GM12878 (cell line): ENCODE data around the gene ARID5B. TPM values are rescaled to one million over a fixed set of nuclear protein-coding genes. Genes with fewer than 3 reads are reported as not detected.

ENCODE experiments used
- ATAC-seq: fragments of 200-7000 bp; cut with Tn5 transposase; 3 replicates; pipeline ENCODE4 v1.9.1; 2020; ENCODE audit warnings: mild to moderate bottlenecking, moderate library complexity
- BruUV-seq: library from RNA; stranded (reverse); fragments of 400-500 nt; replicated peaks from 2 replicates; lab custom pipeline; 2021; lab: Mats Ljungman, UMichigan
- CTCF ChIA-PET: fragments of 300-600 bp; sonication (Branson Sonifier 250); formaldehyde crosslinking; extraction: SDS; loops from one replicate; lab custom pipeline; 2021; ENCODE audit warnings: inconsistent platforms; lab: Yijun Ruan, JAX
- POLR2A ChIA-PET: fragments of 350-600 bp; formaldehyde crosslinking; extraction: SDS; loops from one replicate; lab custom pipeline; 2021; ENCODE audit warnings: inconsistent platforms; lab: Charles Lee
- RAD21 ChIA-PET: fragments of 300-600 bp; sonication (Branson Sonifier 250); formaldehyde crosslinking; loops from one replicate; lab custom pipeline; 2023; ENCODE audit warnings: antibody characterized with exemption; ENCODE audit not compliant: unreplicated experiment; lab: Charles Lee
- SMC1A ChIA-PET: fragments of 300-600 bp; sonication (Branson Sonifier 250); formaldehyde crosslinking; loops from one replicate; lab custom pipeline; 2023; ENCODE audit not compliant: unreplicated experiment, uncharacterized antibody; lab: Charles Lee
- DNase-seq: peaks from one replicate; pipeline ENCODE4 v3.0.0-alpha.2; 2011; ENCODE audit warnings: low read depth, low spot score
- FAIRE-seq: peaks from 3 replicates; lab custom pipeline; 2011; peaks lifted over from hg19 to GRCh38; lab: Jason Lieb, UNC
- H2AFZ ChIP-seq: 2 replicates; pipeline ENCODE4 v1.6.0; 2011; ENCODE audit warnings: low read depth, low read length, control low read depth; ENCODE audit not compliant: control insufficient read depth
- H3K27ac ChIP-seq: 2 replicates; pipeline ENCODE4 v1.5.1; 2011; ENCODE audit warnings: control low read depth; ENCODE audit not compliant: control insufficient read depth, insufficient read depth
- H3K27me3 ChIP-seq, 2 experiments: replicated peaks in 1 of 2; 2 replicates each; pipeline versions ENCODE4 v1.6.0 to v1.6.1; 2011; ENCODE audit warnings: low read length in 1 of 2; ENCODE audit not compliant: control insufficient read depth in 2 of 2, insufficient read depth in 2 of 2
- H3K36me3 ChIP-seq, 2 experiments: 2 replicates each; pipeline ENCODE4 v1.5.1; 2011; ENCODE audit warnings: low read length in 1 of 2; ENCODE audit not compliant: control insufficient read depth in 2 of 2, insufficient read depth in 2 of 2
- H3K4me1 ChIP-seq: 2 replicates; pipeline ENCODE4 v1.6.1; 2011; ENCODE audit warnings: mild to moderate bottlenecking, low read length, moderate library complexity, mixed read lengths; ENCODE audit not compliant: control insufficient read depth, insufficient read depth
- H3K4me2 ChIP-seq: 2 replicates; pipeline ENCODE4 v1.6.0; 2011; ENCODE audit warnings: control low read depth; ENCODE audit not compliant: control insufficient read depth, insufficient read depth
- H3K4me3 ChIP-seq: fragments of 200-600 bp; sonication (generic); 2 replicates; pipeline ENCODE4 v1.5.1; 2016
- H3K79me2 ChIP-seq: 2 replicates; pipeline ENCODE4 v1.6.0; 2011; ENCODE audit warnings: low read length; ENCODE audit not compliant: control insufficient read depth, insufficient read depth
- H3K9ac ChIP-seq: 2 replicates; pipeline ENCODE4 v1.8.0; 2011; ENCODE audit warnings: low read length, control low read depth, mixed read lengths; ENCODE audit not compliant: control insufficient read depth, insufficient read depth
- H3K9me3 ChIP-seq: replicated peaks from 3 replicates; pipeline ENCODE4 v1.5.1; 2011; ENCODE audit warnings: mild to moderate bottlenecking, low read length; ENCODE audit not compliant: control insufficient read depth, insufficient read depth
- H4K20me1 ChIP-seq: 2 replicates; pipeline ENCODE4 v1.6.0; 2011; ENCODE audit not compliant: control insufficient read depth, insufficient read depth
- BMI1 ChIP-seq: fragments of 450-650 bp; IDR thresholded peaks from 2 replicates; pipeline ENCODE4 v1.6.1; 2016; ENCODE audit warnings: mild to moderate bottlenecking, moderate library complexity, borderline replicate concordance
- CHD1 ChIP-seq: IDR thresholded peaks from 2 replicates; pipeline ENCODE4 v1.6.1; 2012; ENCODE audit warnings: low read depth, low read length, improper control_type of control experiment
- GATAD2B ChIP-seq: fragments of 450-650 bp; conservative IDR thresholded peaks from 2 replicates; pipeline ENCODE4 v1.6.1; 2017; ENCODE audit warnings: low read depth, mild to moderate bottlenecking, moderate library complexity
- NBN ChIP-seq: fragments of 450-650 bp; IDR thresholded peaks from 2 replicates; pipeline ENCODE4 v1.6.1; 2016
- NFXL1 ChIP-seq: fragments of 450-650 bp; IDR thresholded peaks from 2 replicates; pipeline ENCODE4 v1.6.1; 2017; ENCODE audit warnings: antibody characterized with exemption, mild to moderate bottlenecking, borderline replicate concordance
- NFYB ChIP-seq: IDR thresholded peaks from 2 replicates; pipeline ENCODE4 v1.6.1; 2011; ENCODE audit warnings: low read depth, mild to moderate bottlenecking, low read length, improper control_type of control experiment, moderate library complexity; ENCODE audit not compliant: insufficient read depth
- POLR2A ChIP-seq: IDR thresholded peaks from 2 replicates; pipeline ENCODE4 v1.6.1; 2011; ENCODE audit warnings: low read depth, mild to moderate bottlenecking, low read length
- SMARCA5 ChIP-seq: fragments of 450-650 bp; IDR thresholded peaks from 2 replicates; pipeline ENCODE4 v1.6.1; 2017; ENCODE audit warnings: mild to moderate bottlenecking
- WGBS: methylation state at CpG from one replicate; pipeline ENCODE4 v1.1.6; 2016; ENCODE audit warnings: low lambda C conversion rate; ENCODE audit not compliant: insufficient replicate concordance, insufficient coverage; ENCODE audit errors: missing lambda C conversion rate; 5-methylcytosine and 5-hydroxymethylcytosine counted together
- in situ Hi-C: fragments of 300-500 bp; cut with MboI; formaldehyde crosslinking; loops from 9 replicates; pipeline ENCODE4 v1.14.3; 2018; ENCODE audit warnings: mixed read lengths
- intact Hi-C: fragments of 100-400 bp; cut with micrococcal nuclease; formaldehyde crosslinking; loops from one replicate; pipeline ENCODE4 v1.14.2; 2022; ENCODE audit not compliant: unreplicated experiment
- polyA plus RNA-seq, 11 experiments: library from polyadenylated mRNA; depleted of rRNA in 4 of 11; unstranded in 6 of 11; stranded (reverse) in 5 of 11; fragments of >200 nt; fragmentation: Nextera tagmentation in 4 of 11; fragmentation: Illumina TruSeq in 1 of 11; extraction: Ambion mirVana in 4 of 11; extraction: Trizol in 1 of 11; gene quantifications; 1 replicate in 1 of 11; 2 replicates in 10 of 11; pipeline versions ENCODE4 v1.2.1 to v1.2.3, GENCODE V29; 2011 to 2016; ENCODE audit warnings: inconsistent platforms in 2 of 11, missing spikeins in 2 of 11, low read depth in 1 of 11
- total RNA-seq, 4 experiments: library from RNA; depleted of rRNA in 3 of 4; stranded (reverse); fragments of >200 nt in 3 of 4; fragmentation: Illumina TruSeq in 1 of 4; extraction: Trizol in 1 of 4; gene quantifications; 2 replicates each; pipeline versions ENCODE4 v1.2.1 to v1.2.3, GENCODE V29; 2013 to 2021
- TF ChIP-seq, protein P1 (sequence below): fragments of 450-650 bp; IDR thresholded peaks from 2 replicates; pipeline ENCODE4 v1.6.1; 2017; ENCODE audit warnings: mild to moderate bottlenecking, low read depth, inconsistent platforms; ENCODE audit not compliant: poor library complexity, severe bottlenecking
- TF ChIP-seq, protein P2 (sequence below): fragments of 150-350 bp; IDR thresholded peaks from 2 replicates; pipeline ENCODE4 v1.6.1; 2014; ENCODE audit warnings: mild to moderate bottlenecking, low read depth, low read length
- TF ChIP-seq, protein P3 (sequence below): fragments of 450-650 bp; IDR thresholded peaks from 2 replicates; pipeline ENCODE4 v1.6.1; 2017; ENCODE audit warnings: borderline replicate concordance
- TF ChIP-seq, protein P4 (sequence below): IDR thresholded peaks from 2 replicates; pipeline ENCODE4 v1.6.1; 2012; ENCODE audit warnings: improper control_type of control experiment, low read depth, low read length; ENCODE audit not compliant: insufficient replicate concordance

The ARID5B gene
- total and polyA plus RNA-seq, 10 of the 15 experiments (the other 5 are each of a cell fraction or from before 2014, with no cell fraction given): 2.7 to 8.5 (median 6.1) TPM

DNA sequence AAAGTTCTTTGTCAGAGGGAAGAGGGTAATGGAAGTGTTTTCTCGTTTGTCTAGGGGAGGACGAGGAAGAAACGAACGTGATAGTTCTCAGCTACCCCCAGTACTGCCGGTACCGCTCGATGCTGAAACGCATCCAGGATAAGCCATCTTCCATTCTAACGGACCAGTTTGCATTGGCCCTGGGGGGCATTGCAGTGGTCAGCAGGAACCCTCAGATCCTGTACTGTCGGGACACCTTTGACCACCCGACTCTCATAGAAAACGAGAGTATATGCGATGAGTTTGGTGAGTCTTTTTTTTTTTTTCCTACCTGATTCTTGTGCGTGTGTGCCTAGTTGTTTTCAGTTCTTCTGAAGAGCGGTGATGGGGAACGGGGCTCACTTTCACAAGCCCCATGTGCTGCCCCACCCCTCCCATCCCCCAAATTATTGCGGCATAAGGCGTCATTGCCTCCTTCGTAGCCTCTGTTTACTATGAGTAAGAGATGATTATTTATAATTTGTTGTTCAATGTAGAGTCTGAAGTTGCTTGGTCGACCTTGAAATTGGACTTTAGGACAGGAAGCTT is 98.6 kb downstream of the ARID5B start:
- Histone ChIP-seq H3K4me2 (peak overlapping the region; percentile 81), H3K79me2 (peaks cover 44% of the 10 kb centered on the region), H3K4me3 (peak overlapping the region; percentile 49), H3K27ac (peak overlapping the region; percentile 96), H3K4me1 (peaks cover 45% of the 10 kb centered on the region), H3K27me3 (no peaks in the 10 kb centered on the region), H3K36me3 (peaks cover 0 to 4% of the 10 kb centered on the region in 2 experiments; a peak in 3 of 4 replicates), H2AFZ (peak overlapping the region; percentile 75), H3K9ac (peak overlapping the region; percentile 78), H3K9me3 (peaks cover 6% of the 10 kb centered on the region; the same call in 2 of the 3 replicates), H4K20me1 (no peaks in the 10 kb centered on the region)
- in situ Hi-C loops: no loop called here
- FAIRE-seq: peak; percentile 84
- ChIA-PET SMC1A (interaction anchor here (0.6 to 3.4 kb wide), 5 partner anchors 11 to 97 kb away, joined by 3 to 13 read pairs (median 4); no protein-coding TSS in a partner anchor), RAD21 (interaction anchor here (0.6 to 1.9 kb wide), 3 partner anchors 12 to 96 kb away, joined by 3 to 7 read pairs (median 4); no protein-coding TSS in a partner anchor), POLR2A (interaction anchor here (0.6 kb wide), 1 partner anchor 68 kb away, joined by 3 read pairs; no protein-coding TSS in a partner anchor), CTCF (interaction anchor here (1.0 to 1.7 kb wide), 2 partner anchors 12 to 38 kb away, joined by 3 to 4 read pairs; no protein-coding TSS in a partner anchor)
- DNase-seq: peak; percentile 90
- intact Hi-C loops: loop anchor here (1.0 to 2.0 kb wide), 3 partner anchors 35 to 97 kb away; no protein-coding TSS in a partner anchor
- ATAC-seq: peak; percentile 86
- BruUV-seq: no TSS peak
- WGBS: 2% methylated on average over 20 of the region's 20 CpGs
- TF ChIP-seq NBN: peak; percentile 90
- TF ChIP-seq NFYB: no peak
- TF ChIP-seq, protein P1, sequence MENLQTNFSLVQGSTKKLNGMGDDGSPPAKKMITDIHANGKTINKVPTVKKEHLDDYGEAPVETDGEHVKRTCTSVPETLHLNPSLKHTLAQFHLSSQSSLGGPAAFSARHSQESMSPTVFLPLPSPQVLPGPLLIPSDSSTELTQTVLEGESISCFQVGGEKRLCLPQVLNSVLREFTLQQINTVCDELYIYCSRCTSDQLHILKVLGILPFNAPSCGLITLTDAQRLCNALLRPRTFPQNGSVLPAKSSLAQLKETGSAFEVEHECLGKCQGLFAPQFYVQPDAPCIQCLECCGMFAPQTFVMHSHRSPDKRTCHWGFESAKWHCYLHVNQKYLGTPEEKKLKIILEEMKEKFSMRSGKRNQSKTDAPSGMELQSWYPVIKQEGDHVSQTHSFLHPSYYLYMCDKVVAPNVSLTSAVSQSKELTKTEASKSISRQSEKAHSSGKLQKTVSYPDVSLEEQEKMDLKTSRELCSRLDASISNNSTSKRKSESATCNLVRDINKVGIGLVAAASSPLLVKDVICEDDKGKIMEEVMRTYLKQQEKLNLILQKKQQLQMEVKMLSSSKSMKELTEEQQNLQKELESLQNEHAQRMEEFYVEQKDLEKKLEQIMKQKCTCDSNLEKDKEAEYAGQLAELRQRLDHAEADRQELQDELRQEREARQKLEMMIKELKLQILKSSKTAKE: peak; percentile 58
- TF ChIP-seq BMI1: peak; percentile 81
- no peak for TF ChIP-seq GATAD2B
- 0 out of 2 replicates have a peak, but pooled peaks have one; percentile 41 for TF ChIP-seq SMARCA5
- TF ChIP-seq, protein P2, sequence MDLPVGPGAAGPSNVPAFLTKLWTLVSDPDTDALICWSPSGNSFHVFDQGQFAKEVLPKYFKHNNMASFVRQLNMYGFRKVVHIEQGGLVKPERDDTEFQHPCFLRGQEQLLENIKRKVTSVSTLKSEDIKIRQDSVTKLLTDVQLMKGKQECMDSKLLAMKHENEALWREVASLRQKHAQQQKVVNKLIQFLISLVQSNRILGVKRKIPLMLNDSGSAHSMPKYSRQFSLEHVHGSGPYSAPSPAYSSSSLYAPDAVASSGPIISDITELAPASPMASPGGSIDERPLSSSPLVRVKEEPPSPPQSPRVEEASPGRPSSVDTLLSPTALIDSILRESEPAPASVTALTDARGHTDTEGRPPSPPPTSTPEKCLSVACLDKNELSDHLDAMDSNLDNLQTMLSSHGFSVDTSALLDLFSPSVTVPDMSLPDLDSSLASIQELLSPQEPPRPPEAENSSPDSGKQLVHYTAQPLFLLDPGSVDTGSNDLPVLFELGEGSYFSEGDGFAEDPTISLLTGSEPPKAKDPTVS: no peak
- peak; percentile 69 for TF ChIP-seq POLR2A
- TF ChIP-seq, protein P3, sequence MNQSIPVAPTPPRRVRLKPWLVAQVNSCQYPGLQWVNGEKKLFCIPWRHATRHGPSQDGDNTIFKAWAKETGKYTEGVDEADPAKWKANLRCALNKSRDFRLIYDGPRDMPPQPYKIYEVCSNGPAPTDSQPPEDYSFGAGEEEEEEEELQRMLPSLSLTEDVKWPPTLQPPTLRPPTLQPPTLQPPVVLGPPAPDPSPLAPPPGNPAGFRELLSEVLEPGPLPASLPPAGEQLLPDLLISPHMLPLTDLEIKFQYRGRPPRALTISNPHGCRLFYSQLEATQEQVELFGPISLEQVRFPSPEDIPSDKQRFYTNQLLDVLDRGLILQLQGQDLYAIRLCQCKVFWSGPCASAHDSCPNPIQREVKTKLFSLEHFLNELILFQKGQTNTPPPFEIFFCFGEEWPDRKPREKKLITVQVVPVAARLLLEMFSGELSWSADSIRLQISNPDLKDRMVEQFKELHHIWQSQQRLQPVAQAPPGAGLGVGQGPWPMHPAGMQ: no peak
- TF ChIP-seq, protein P4, sequence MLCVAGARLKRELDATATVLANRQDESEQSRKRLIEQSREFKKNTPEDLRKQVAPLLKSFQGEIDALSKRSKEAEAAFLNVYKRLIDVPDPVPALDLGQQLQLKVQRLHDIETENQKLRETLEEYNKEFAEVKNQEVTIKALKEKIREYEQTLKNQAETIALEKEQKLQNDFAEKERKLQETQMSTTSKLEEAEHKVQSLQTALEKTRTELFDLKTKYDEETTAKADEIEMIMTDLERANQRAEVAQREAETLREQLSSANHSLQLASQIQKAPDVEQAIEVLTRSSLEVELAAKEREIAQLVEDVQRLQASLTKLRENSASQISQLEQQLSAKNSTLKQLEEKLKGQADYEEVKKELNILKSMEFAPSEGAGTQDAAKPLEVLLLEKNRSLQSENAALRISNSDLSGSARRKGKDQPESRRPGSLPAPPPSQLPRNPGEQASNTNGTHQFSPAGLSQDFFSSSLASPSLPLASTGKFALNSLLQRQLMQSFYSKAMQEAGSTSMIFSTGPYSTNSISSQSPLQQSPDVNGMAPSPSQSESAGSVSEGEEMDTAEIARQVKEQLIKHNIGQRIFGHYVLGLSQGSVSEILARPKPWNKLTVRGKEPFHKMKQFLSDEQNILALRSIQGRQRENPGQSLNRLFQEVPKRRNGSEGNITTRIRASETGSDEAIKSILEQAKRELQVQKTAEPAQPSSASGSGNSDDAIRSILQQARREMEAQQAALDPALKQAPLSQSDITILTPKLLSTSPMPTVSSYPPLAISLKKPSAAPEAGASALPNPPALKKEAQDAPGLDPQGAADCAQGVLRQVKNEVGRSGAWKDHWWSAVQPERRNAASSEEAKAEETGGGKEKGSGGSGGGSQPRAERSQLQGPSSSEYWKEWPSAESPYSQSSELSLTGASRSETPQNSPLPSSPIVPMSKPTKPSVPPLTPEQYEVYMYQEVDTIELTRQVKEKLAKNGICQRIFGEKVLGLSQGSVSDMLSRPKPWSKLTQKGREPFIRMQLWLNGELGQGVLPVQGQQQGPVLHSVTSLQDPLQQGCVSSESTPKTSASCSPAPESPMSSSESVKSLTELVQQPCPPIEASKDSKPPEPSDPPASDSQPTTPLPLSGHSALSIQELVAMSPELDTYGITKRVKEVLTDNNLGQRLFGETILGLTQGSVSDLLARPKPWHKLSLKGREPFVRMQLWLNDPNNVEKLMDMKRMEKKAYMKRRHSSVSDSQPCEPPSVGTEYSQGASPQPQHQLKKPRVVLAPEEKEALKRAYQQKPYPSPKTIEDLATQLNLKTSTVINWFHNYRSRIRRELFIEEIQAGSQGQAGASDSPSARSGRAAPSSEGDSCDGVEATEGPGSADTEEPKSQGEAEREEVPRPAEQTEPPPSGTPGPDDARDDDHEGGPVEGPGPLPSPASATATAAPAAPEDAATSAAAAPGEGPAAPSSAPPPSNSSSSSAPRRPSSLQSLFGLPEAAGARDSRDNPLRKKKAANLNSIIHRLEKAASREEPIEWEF: peak; percentile 50
- no peak for TF ChIP-seq CHD1
- TF ChIP-seq NFXL1: no peak
